ENCODE measurements around the gene ATOH8.

Gene ATOH8

GRCh38 chr2:85750587-85751575, 2.9 kb upstream of the ATOH8 start:
- H3K27me3 Mint-ChIP-seq: peaks cover 59% of the 10 kb centered on the region
- peak; percentile 66 for DNase-seq
- peak; percentile 42 for ATAC-seq
- H3K27ac Mint-ChIP-seq: no peak overlapping the region
- no peak overlapping the region for H3K4me3 Mint-ChIP-seq
- no peaks in the 10 kb centered on the region for H3K36me3 Mint-ChIP-seq (ENCODE audit: low read depth)
- no peaks in the 10 kb centered on the region for H3K9me3 Mint-ChIP-seq
- peaks cover 15% of the 10 kb centered on the region for H3K4me1 Mint-ChIP-seq

GRCh38 chr2:85751627-85752026, 2.2 kb upstream of the ATOH8 start:
- Mint-ChIP-seq H3K27me3 (peaks cover 60% of the 10 kb centered on the region), H3K4me1 (peaks cover 15% of the 10 kb centered on the region)

DNA sequence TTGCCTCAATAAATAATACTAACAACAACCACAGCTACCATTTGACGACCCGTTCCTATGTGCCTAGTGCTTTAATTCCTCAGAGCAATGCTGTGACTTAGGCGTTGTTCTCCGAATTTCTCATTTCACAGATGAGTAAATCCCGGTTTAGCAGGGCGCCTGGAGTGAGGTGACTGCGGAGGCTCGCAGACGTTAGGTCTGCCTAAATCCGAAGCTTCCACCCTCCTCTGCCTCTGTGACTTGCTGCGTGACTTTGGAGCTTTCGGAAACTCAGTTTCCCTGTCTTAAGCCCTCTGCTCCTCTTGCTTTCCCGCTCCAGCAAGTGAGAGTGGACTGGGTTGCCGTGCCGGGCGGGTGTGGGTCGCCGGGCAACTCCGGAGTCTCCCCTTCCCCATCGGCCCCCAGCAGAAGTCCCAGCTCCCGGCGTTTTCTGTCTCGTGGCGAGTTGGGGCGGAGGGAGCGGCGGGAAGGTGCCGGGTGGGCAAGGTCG, 711 bp upstream of the ATOH8 start:
- H3K27me3 Mint-ChIP-seq: peaks cover 65% of the 10 kb centered on the region

More at GRCh38 chr2:85751627-85752026, 2.2 kb upstream of the ATOH8 start:
- no peak for ATAC-seq
- Mint-ChIP-seq H3K36me3 (ENCODE audit: low read depth) (no peaks in the 10 kb centered on the region), H3K27ac (no peak overlapping the region), H3K9me3 (no peaks in the 10 kb centered on the region), H3K4me3 (no peak overlapping the region)
- no peak for DNase-seq

DNA sequence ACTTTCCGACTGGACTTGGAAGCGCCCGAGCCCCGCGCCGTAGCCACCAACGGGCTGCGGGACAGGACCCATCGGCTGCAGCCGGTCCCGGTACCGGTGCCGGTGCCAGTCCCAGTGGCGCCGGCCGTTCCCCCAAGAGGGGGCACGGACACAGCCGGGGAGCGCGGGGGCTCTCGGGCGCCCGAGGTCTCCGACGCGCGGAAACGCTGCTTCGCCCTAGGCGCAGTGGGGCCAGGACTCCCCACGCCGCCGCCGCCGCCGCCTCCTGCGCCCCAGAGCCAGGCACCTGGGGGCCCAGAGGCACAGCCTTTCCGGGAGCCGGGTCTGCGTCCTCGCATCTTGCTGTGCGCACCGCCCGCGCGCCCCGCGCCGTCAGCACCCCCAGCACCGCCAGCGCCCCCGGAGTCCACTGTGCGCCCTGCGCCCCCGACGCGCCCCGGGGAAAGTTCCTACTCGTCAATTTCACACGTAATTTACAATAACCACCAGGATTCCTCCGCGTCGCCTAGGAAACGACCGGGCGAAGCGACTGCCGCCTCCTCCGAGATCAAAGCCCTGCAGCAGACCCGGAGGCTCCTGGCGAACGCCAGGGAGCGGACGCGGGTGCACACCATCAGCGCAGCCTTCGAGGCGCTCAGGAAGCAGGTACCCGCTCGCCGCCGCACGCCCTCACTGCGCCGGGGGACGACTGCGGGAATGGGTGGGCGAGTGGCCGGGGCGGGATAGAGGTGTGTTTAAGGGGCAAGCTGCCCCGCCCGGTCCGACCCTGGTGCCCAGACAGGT, 713 bp downstream of the ATOH8 start:
- Mint-ChIP-seq H3K4me3 (peak overlapping the region; percentile 74), H3K27me3 (peaks cover 67% of the 10 kb centered on the region), H3K27ac (no peak overlapping the region), H3K9me3 (no peaks in the 10 kb centered on the region), H3K4me1 (peaks cover 12% of the 10 kb centered on the region), H3K36me3 (ENCODE audit: low read depth) (no peaks in the 10 kb centered on the region)
- DNase-seq: peak; percentile 38
- peak; percentile 22 for ATAC-seq

More for the DNA sequence above, 711 bp upstream of the ATOH8 start:
- Mint-ChIP-seq H3K4me1 (peaks cover 12% of the 10 kb centered on the region), H3K36me3 (ENCODE audit: low read depth) (no peaks in the 10 kb centered on the region), H3K9me3 (no peaks in the 10 kb centered on the region), H3K27ac (no peak overlapping the region), H3K4me3 (no peak overlapping the region)
- ATAC-seq (no peak), DNase-seq (no peak)

GRCh38 chr2:85755122-85756027, 1.6 kb downstream of the ATOH8 start:
- H3K27ac Mint-ChIP-seq: no peak overlapping the region
- ATAC-seq (peak; percentile 2), DNase-seq (peak; percentile 13)
- peaks cover 12% of the 10 kb centered on the region for H3K4me1 Mint-ChIP-seq
- peak overlapping the region; percentile 74 for H3K4me3 Mint-ChIP-seq
- no peaks in the 10 kb centered on the region for H3K36me3 Mint-ChIP-seq (ENCODE audit: low read depth)
- H3K27me3 Mint-ChIP-seq: peaks cover 66% of the 10 kb centered on the region
- H3K9me3 Mint-ChIP-seq: no peaks in the 10 kb centered on the region

DNA sequence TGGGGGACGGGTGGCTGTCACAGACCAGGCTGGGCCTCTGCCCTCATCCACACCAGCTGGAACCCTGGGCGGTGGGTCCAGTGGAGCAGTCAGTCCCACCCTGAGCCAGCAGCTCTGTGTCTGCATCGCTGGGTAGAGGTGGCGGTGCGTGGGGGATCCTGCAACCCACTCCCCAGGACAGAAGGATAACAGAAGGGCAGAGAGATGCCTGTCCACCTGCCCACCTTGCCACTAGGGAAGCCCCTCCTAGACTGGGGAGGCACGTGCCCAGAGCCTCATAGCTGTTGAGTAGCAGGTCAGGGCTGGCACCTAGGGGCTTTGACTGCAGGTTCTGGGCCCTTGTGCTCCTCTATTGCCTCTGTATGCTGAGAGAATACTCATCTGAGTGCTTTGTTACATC, 2.4 kb downstream of the ATOH8 start:
- ATAC-seq: no peak
- no peak for DNase-seq
- Mint-ChIP-seq H3K9me3 (no peaks in the 10 kb centered on the region), H3K4me1 (peaks cover 12% of the 10 kb centered on the region), H3K27me3 (peaks cover 58% of the 10 kb centered on the region), H3K4me3 (no peak overlapping the region), H3K27ac (no peak overlapping the region), H3K36me3 (ENCODE audit: low read depth) (no peaks in the 10 kb centered on the region)

DNA sequence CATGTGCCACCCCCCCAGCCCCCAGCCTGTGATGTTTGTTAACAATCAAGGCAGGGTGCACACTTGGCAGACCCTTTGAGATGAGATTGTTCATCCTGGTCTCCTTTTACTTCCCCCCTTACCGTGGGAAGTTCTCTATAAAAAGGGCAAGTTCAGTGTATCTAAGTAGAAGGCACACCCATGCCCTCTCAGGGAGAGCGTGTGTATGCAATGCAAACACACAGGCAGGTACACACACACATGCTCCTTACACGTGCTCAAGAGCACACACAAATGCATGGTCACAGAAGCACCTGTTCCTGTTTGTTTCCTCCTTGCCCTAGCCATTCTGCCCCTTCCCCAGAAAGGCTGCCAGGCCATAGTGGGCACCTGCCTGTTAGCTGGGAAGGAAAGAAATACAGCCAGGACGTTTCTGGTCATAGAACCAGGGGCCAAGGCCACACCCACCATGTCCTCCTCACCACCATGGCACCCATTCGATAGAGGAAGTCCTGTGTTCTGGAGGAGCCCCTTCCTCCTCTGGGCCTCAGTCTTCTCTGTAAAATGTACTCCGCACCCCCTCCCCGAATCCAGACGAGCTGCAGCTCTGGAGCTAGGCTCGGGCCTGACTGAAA, 3.1 kb downstream of the ATOH8 start:
- Mint-ChIP-seq H3K4me3 (no peak overlapping the region), H3K27me3 (peaks cover 50% of the 10 kb centered on the region), H3K36me3 (ENCODE audit: low read depth) (no peaks in the 10 kb centered on the region), H3K27ac (no peak overlapping the region), H3K9me3 (no peaks in the 10 kb centered on the region), H3K4me1 (peaks cover 12% of the 10 kb centered on the region)
- ATAC-seq: no peak
- DNase-seq: no peak

GRCh38 chr2:85757860-85758259, 4.1 kb downstream of the ATOH8 start:
- DNase-seq (no peak), ATAC-seq (no peak)
- H3K36me3 Mint-ChIP-seq (ENCODE audit: low read depth): no peaks in the 10 kb centered on the region
- H3K27ac Mint-ChIP-seq: no peak overlapping the region
- H3K4me1 Mint-ChIP-seq: peaks cover 12% of the 10 kb centered on the region
- no peaks in the 10 kb centered on the region for H3K9me3 Mint-ChIP-seq
- peaks cover 44% of the 10 kb centered on the region for H3K27me3 Mint-ChIP-seq
- H3K4me3 Mint-ChIP-seq: no peak overlapping the region

DNA sequence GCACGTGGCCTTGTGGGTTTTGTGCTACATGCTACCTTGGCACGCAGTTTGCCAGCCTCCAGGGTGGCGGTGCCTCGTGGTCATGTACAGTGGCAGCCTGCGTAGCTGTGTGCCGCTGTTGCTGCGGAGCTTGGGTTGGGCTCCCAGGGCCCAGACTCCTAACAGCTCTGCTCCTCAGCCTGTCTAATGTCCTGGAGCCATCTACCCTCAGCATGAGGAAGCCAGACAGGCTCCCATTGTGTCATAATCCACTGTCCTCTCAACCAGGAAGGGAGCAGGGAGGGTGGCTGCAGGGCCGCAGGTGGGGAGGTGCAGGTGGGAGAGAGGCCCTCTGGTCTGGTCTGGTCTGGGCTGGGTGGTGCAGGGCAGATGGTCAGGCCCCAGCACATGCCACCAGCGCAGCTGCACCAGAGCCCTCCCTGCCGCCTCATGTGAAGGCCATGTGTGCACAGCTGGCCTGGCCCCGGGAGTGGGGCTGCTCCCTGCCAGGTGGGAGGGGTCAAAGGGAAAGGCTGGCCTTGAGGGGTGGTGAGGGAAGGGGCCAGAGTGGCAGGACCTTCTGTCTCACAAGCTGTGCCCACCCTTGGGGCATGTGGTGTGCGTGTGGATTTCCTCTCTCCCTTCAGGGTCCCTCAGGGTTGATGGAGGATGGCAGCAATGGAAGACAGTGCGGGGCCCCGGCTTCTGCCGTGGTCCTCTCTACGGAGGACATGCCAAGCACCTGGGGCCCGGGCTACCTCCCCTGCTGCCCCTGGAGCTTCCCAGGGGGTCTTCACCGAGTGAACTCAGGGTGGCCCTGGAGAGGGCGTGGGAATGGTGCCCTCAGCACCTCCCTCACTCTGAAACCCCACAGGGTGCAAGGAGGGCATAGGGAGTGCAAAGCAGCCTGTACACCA, 4.8 kb downstream of the ATOH8 start:
- peaks cover 12% of the 10 kb centered on the region for H3K4me1 Mint-ChIP-seq
- no peak overlapping the region for H3K27ac Mint-ChIP-seq
- no peaks in the 10 kb centered on the region for H3K36me3 Mint-ChIP-seq (ENCODE audit: low read depth)
- H3K9me3 Mint-ChIP-seq: no peaks in the 10 kb centered on the region
- no peak for ATAC-seq
- DNase-seq: no peak
- peaks cover 42% of the 10 kb centered on the region for H3K27me3 Mint-ChIP-seq
- no peak overlapping the region for H3K4me3 Mint-ChIP-seq

GRCh38 chr2:85759257-85759613, 5.4 kb downstream of the ATOH8 start:
- H3K27me3 Mint-ChIP-seq: peaks cover 41% of the 10 kb centered on the region
- H3K27ac Mint-ChIP-seq: no peak overlapping the region
- H3K4me1 Mint-ChIP-seq: peaks cover 12% of the 10 kb centered on the region
- H3K36me3 Mint-ChIP-seq (ENCODE audit: low read depth): no peaks in the 10 kb centered on the region
- H3K9me3 Mint-ChIP-seq: no peaks in the 10 kb centered on the region
- H3K4me3 Mint-ChIP-seq: no peak overlapping the region
- no peak for DNase-seq
- no peak for ATAC-seq

- ATAC-seq: no peak
- DNase-seq: no peak
- no peak overlapping the region for H3K27ac Mint-ChIP-seq
- H3K36me3 Mint-ChIP-seq (ENCODE audit: low read depth): no peaks in the 10 kb centered on the region
- no peak overlapping the region for H3K4me3 Mint-ChIP-seq
- peaks cover 5% of the 10 kb centered on the region for H3K4me1 Mint-ChIP-seq
- peaks cover 44% of the 10 kb centered on the region for H3K27me3 Mint-ChIP-seq
- H3K9me3 Mint-ChIP-seq: no peaks in the 10 kb centered on the region
Measured at GRCh38 chr2:85760371-85760770, 6.6 kb downstream of the ATOH8 start.

DNA sequence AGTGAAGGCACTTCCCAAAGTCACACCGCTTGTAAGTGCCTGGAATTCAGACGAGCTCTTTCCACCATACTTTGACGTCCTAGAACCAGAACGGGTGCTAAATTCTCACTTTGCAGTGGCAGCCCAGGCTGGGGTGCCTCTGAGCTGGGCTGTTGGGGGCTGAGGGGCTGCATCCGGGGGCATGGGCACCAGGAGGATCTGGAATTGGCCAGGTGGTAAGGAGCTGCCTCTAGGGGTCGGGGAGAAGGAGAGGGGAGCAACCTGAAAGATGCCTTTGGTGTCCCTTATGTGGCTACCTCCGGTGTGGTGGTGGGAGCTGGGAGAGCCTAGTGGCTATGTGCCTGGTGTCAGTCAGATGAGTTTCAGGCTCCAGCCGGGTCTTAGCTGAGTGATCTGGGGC, 7.1 kb downstream of the ATOH8 start:
- no peak for ATAC-seq
- H3K27me3 Mint-ChIP-seq: peaks cover 44% of the 10 kb centered on the region
- H3K36me3 Mint-ChIP-seq (ENCODE audit: low read depth): no peaks in the 10 kb centered on the region
- no peak overlapping the region for H3K4me3 Mint-ChIP-seq
- H3K4me1 Mint-ChIP-seq: peaks cover 2% of the 10 kb centered on the region
- H3K27ac Mint-ChIP-seq: no peak overlapping the region
- DNase-seq: no peak
- no peaks in the 10 kb centered on the region for H3K9me3 Mint-ChIP-seq

DNA sequence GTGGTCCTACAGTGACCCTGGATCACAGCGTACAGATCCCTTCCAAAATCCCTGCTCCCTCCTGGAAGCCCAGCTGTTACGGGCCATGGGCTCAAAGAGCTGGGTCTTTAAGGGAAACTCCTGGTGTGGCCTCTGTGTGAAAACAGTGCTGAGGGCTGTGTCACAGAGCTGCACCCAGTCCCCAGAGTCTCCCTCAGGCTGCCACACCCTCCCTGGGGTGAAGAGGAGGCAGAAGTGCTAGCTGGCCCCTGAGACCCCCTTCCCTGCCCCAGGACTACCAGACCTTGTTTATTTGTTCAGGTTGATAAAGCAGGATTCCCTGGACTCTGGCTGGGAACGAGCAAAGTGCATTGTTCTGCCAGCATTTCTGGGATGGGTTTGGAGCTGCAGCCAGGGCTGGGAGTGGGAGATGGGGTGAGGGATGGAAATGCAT, 7.7 kb downstream of the ATOH8 start:
- no peak overlapping the region for H3K27ac Mint-ChIP-seq

More for the DNA sequence above, 7.7 kb downstream of the ATOH8 start:
- Mint-ChIP-seq H3K27me3 (peaks cover 43% of the 10 kb centered on the region), H3K4me1 (peaks cover 4% of the 10 kb centered on the region), H3K4me3 (no peak overlapping the region), H3K9me3 (no peaks in the 10 kb centered on the region), H3K36me3 (ENCODE audit: low read depth) (no peaks in the 10 kb centered on the region)
- DNase-seq (no peak), ATAC-seq (no peak)

Data from activated naive CD8-positive, alpha-beta T cell treated with anti-CD3 and anti-CD28 coated beads, Interleukin-2, amount 50 U/mL, for 24 hours (primary cell).